Right atrium auricular region (tissue), 2 donors: ENCODE data around the gene ETFA. TPM values are rescaled to one million over a fixed set of nuclear protein-coding genes. Genes with fewer than 3 reads are reported as not detected.
"Not testable (repeated sequence)": the region's sequence is repeated elsewhere in the genome, so short reads cannot be mapped to it uniquely, and the experiment has no call there.

ENCODE experiments used
- DNase-seq: peaks from one replicate; pipeline ENCODE4 v3.0.0-alpha.2; 2019; ENCODE audit warnings: low spot score
- H3K27ac ChIP-seq, 2 donors: fragments of 200-600 bp; sonication (generic); 1 replicate in 1 of 2; 2 replicates in 1 of 2; pipeline ENCODE4 v1.5.1; 2016 to 2019
- H3K27me3 ChIP-seq, 2 donors: fragments of 200-600 bp; sonication (generic); one replicate each; pipeline versions ENCODE4 v1.5.1 to v1.6.0; 2017 to 2019
- H3K36me3 ChIP-seq: fragments of 200-600 bp; sonication (generic); one replicate; pipeline ENCODE4 v1.5.1; 2016
- H3K4me1 ChIP-seq, 2 donors: fragments of 200-600 bp; sonication (generic); one replicate each; pipeline versions ENCODE4 v1.5.1 to v1.6.0; 2017 to 2019
- H3K4me3 ChIP-seq, 2 donors: fragments of 200-600 bp; sonication (generic); 1 replicate in 1 of 2; 2 replicates in 1 of 2; pipeline ENCODE4 v1.5.1; 2017 to 2019; ENCODE audit warnings: mild to moderate bottlenecking in 1 of 2, moderate library complexity in 1 of 2
- H3K9me3 ChIP-seq, 2 donors: fragments of 200-600 bp; sonication (generic); one replicate each; pipeline ENCODE4 v1.5.1; 2019
- CTCF ChIP-seq, 2 donors: fragments of 200-600 bp; sonication (generic); IDR thresholded peaks; one replicate each; pipeline ENCODE4 v1.5.1; 2019; ENCODE audit warnings: antibody characterized with exemption in 2 of 2
- total RNA-seq, 2 donors: library from RNA; depleted of rRNA; stranded (reverse); fragments of >200 nt; gene quantifications; one replicate each; pipeline ENCODE4 v1.1.0, GENCODE V29; 2016

ETFA gene
- total RNA-seq, 2 donors from 2014 or later = 109 to 186 TPM

DNA sequence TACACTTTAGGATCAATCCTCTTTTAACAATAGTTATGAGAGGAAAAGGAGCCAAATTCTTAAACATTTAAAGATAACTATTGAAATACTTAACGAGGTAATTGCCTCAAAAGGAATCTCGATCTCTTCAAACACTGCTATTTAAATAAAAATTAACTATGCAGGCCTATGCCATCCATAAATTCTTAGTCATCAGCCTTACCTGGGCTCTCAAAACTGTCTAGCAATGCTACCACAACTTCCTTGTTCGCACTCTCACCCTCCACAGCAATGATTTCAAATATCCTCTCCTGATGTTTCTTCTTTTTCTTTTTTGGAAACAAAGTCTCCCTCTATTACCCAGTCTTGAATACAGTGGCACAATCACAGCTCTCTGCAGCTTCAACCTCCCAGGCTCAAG is 12.3 kb downstream of the ETFA start:
- no peak for DNase-seq
- no peak for TF ChIP-seq CTCF (IDR thresholded peaks at IDR 0.05)
- Histone ChIP-seq H3K27ac (no peak overlapping the region), H3K4me3 (no peak overlapping the region), H3K27me3 (no peaks in the 10 kb centered on the region), H3K4me1 (peaks cover 0 to 16% of the 10 kb centered on the region in 2 donors), H3K9me3 (no peaks in the 10 kb centered on the region), H3K36me3 (no peaks in the 10 kb centered on the region)

DNA sequence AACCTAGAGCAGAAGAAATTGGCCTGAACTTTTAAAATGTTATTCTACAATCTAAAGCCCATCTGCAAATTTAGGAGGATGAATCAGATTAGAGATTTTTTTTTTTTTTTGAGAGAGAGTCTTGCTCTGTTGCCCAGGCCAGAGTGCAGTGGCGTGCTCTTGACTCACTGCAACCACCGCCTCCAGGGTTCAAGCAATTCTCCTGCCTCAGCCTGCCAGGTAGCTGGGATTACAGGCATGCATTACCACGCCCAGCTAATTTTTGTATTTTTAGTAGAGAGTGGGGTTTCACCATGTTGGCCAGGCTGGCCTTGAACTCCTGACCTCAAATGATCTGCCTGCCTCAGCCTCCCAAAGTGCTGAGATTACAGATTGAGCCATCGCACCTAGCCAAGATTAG is 13.3 kb downstream of the ETFA start:
- H3K4me3 ChIP-seq, DNase-seq, H3K36me3 ChIP-seq, H3K27ac ChIP-seq, H3K9me3 ChIP-seq, H3K27me3 ChIP-seq: not testable (repeated sequence)
- H3K4me1 ChIP-seq = peaks cover 0 to 24% of the 10 kb centered on the region in 2 donors

DNA sequence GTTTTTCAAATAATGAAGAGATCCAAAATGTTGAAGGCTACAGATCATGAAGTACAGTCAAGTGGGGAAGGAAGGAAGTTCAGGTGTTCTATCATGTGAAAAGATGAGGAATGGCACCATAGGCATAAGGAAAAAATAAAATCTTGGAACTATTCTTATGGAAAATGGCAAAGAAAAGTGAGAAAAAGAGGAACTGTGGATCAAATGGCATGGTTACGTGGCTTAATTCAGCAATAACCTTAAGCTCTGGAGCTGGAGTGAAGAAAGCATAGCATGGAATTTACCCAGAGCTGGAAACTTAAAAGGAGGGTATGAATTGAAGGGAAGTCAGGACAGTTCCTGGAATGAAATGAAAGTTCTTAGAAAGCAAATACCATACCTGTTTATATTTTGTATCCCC is 14.4 kb downstream of the ETFA start:
- Histone ChIP-seq H3K27me3 (no peaks in the 10 kb centered on the region), H3K4me1 (peaks cover 0 to 24% of the 10 kb centered on the region in 2 donors), H3K27ac (no peak overlapping the region), H3K9me3 (no peaks in the 10 kb centered on the region), H3K4me3 (no peak overlapping the region), H3K36me3 (no peaks in the 10 kb centered on the region)
- TF ChIP-seq CTCF (IDR thresholded peaks at IDR 0.05) = no peak
- no peak for DNase-seq

DNA sequence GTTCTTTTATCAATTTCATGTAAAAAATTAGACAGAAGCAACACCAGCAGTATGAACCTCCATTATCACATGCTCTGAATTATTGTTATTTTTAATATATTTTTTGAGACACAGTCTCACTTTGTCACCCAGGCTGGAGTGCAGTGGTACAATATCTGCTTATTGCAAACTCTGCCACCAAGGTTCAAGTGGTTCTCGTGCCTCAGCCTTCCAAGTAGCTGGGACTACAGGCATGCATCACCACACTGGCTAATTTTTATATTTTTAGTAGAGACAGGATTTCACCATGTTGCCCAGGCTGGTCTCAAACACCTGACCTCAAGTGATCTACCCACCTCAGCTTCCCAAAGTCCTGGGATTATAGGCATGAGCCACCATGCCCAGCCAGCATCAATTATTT is 16.8 kb downstream of the ETFA start:
- not testable (repeated sequence) for H3K9me3 ChIP-seq, H3K27me3 ChIP-seq, H3K27ac ChIP-seq, DNase-seq, H3K36me3 ChIP-seq, H3K4me3 ChIP-seq
- H3K4me1 ChIP-seq = peaks cover 0 to 24% of the 10 kb centered on the region in 2 donors

DNA sequence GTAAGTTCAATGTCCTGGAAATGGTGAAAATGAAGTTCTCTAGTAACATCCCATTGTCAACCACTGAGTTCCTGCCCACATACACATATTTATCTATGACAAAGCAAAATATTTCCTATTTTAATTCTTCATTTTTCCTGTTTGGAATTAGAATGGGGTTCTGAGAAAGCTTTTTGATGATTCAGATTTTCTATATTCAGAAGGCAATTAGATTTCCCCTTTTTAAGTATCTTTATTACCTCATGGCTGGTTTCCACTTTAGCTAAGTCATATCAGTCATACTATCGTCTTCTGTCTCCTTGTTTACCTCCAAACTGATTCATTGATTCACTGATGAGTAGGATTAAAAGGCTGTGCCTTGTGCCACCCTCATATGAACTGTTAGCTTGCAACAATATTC is 17.9 kb downstream of the ETFA start:
- DNase-seq = no peak
- peaks cover 0 to 24% of the 10 kb centered on the region in 2 donors for H3K4me1 ChIP-seq
- H3K27me3 ChIP-seq = no peaks in the 10 kb centered on the region
- H3K36me3 ChIP-seq = peaks cover 2% of the 10 kb centered on the region
- no peak for TF ChIP-seq CTCF (IDR thresholded peaks at IDR 0.05)
- H3K4me3 ChIP-seq = no peak overlapping the region
- no peaks in the 10 kb centered on the region for H3K9me3 ChIP-seq
- no peak overlapping the region for H3K27ac ChIP-seq

DNA sequence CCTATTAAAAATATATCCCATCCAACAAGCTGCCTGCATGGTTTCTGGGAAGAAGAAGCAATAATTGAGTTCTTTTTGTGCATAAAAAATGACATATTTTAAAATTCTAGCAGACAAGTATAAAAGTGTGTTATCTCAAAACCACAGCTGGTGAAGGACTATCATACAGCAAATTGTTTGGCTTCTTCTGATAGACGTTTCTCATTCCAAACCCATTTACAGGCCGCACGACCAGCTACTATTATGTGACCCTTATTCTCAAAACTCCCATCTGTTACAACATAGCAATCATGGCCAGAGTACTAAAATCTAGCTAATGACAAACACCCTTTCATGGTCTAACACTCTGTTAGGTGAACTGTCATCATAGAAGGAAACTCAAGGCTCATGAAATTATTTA is 21.7 kb downstream of the ETFA start:
- H3K4me3 ChIP-seq = no peak overlapping the region
- no peaks in the 10 kb centered on the region for H3K27me3 ChIP-seq
- TF ChIP-seq CTCF (IDR thresholded peaks at IDR 0.05) = no peak
- no peak for DNase-seq
- no peaks in the 10 kb centered on the region for H3K9me3 ChIP-seq
- no peak overlapping the region for H3K27ac ChIP-seq
- H3K36me3 ChIP-seq = peaks cover 35% of the 10 kb centered on the region
- peaks cover 0 to 15% of the 10 kb centered on the region in 2 donors for H3K4me1 ChIP-seq

- Histone ChIP-seq H3K4me3 (no peak overlapping the region), H3K27ac (no peak overlapping the region), H3K4me1 (no peaks in the 10 kb centered on the region), H3K36me3 (peaks cover 66% of the 10 kb centered on the region), H3K27me3 (no peaks in the 10 kb centered on the region), H3K9me3 (no peaks in the 10 kb centered on the region)
- TF ChIP-seq CTCF (IDR thresholded peaks at IDR 0.05) = no peak
- no peak for DNase-seq
Measured at GRCh38 chr15:76286271-76286879, 24.9 kb downstream of the ETFA start.
